ENCODE data around the gene SLC7A5. TPM values are rescaled to one million over a fixed set of nuclear protein-coding genes. Genes with fewer than 3 reads are reported as not detected.

SLC7A5 gene
- total RNA-seq, 4 donors from 2014 or later, result 7.0 to 133 (median 19.1) TPM

DNA sequence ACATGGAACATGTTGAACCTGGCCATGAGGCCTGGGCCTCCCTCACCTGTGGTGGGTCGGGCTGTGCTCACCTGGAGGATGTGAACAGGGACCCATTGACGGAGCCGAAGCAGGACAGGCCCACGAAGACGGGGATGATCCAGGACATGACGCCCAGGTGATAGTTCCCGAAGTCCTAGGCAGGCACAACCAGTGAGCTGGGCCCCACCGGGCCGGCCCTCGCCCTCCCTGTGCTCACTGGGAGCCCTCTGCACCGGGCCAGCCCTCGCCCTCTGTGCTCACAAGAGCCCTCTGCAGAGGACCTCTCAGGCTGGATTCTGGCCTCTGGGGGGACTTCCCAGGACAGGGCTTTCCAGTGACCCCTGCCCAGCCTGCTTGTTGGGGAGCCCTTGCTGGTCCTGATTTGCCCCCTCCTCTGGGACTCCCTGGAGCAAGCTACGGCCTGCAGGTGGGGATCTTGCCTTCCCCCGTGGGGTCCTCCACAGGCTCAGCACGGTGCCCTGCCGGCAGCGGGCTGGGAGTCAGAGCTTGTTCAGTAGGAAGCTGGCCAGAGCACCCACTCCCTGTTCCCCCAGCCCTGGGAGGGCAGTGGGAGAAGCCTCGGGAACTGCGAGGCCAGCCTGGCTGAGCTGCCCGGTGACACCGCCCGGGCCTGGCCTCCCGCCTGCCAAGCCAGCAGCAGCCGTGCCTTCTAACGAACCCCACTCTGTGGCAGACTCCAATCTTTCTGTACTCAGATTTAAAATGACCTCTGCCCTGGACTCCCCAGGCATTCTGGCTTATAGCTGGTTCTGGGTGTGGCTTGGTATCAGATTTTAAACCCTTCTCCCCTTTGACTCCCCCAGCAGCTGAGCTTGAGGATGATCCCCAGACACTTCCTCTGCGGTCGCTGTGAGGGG, 30.4 kb downstream of the SLC7A5 start:
- ATAC-seq (no peak), DNase-seq (no peak)
- Histone ChIP-seq H3K27ac (no peak overlapping the region), H3K4me3 (no peak overlapping the region), H3K36me3 (peaks cover 0 to 76% of the 10 kb centered on the region in 2 donors), H3K4me1 (peaks cover 0 to 7% of the 10 kb centered on the region in 2 donors), H3K27me3 (no peaks in the 10 kb centered on the region), H3K9me3 (no peaks in the 10 kb centered on the region)
- in situ Hi-C loops (cut with MboI; ENCODE audit: low sequenced_read_pairs in 4 of 4) (no loop called here), intact Hi-C loops (cut with DNase I; ENCODE audit: low total_unique reads) (no loop called here)
- TF ChIP-seq POLR2A (IDR thresholded peaks at IDR 0.05) (no peak), CTCF (IDR thresholded peaks at IDR 0.05 in 4 of 5, conservative IDR thresholded peaks at IDR 0.05 in 1 of 5) (no peak)

DNA sequence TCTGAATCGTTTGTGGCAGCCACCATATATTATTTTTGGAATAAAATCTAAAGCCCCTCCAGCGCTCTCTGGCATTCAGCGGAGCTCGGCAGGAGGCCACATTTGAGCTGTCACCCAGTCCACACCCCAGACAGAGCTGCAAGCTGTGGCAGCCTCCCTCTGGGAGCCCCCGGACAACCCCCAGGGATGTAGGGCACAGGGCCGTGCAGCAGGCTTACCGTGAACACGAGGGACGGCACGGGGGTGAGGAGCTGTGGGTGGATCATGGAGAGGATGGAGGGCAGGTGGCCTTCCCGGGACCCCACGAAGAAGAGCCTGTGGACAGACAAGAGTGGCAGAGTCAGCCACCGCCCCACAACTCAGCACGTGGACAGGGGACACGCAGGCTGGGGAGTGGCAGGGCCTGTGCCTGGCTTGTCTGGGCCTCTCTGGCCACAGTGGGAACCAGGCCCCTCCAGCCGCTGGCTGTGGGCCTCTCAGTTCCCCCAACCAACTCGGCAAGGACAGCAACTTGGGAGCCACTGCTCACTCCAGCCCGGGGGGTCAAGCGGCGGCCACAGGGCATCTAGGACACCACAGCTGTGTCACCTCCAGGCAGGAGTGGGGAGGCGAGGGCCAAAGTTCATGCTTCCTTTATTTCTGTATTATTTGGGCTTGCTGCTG, 31.5 kb downstream of the SLC7A5 start:
- DNase-seq (no peak), ATAC-seq (no peak)
- peak overlapping the region in 1 of 4 donors; percentile 41 for H3K27ac ChIP-seq
- TF ChIP-seq CTCF (IDR thresholded peaks at IDR 0.05 in 4 of 5, conservative IDR thresholded peaks at IDR 0.05 in 1 of 5) (no peak), POLR2A (IDR thresholded peaks at IDR 0.05) (no peak)
- peaks cover 0 to 87% of the 10 kb centered on the region in 2 donors for H3K36me3 ChIP-seq
- intact Hi-C loops (cut with DNase I; ENCODE audit: low total_unique reads) (loop anchor here (1.0 kb wide), 1 partner anchor 11 kb away; no protein-coding TSS in a partner anchor), in situ Hi-C loops (cut with MboI; ENCODE audit: low sequenced_read_pairs in 4 of 4) (no loop called here)
- no peaks in the 10 kb centered on the region for H3K9me3 ChIP-seq
- no peaks in the 10 kb centered on the region for H3K27me3 ChIP-seq
- no peak overlapping the region for H3K4me3 ChIP-seq
- peaks cover 0 to 7% of the 10 kb centered on the region in 2 donors for H3K4me1 ChIP-seq

DNA sequence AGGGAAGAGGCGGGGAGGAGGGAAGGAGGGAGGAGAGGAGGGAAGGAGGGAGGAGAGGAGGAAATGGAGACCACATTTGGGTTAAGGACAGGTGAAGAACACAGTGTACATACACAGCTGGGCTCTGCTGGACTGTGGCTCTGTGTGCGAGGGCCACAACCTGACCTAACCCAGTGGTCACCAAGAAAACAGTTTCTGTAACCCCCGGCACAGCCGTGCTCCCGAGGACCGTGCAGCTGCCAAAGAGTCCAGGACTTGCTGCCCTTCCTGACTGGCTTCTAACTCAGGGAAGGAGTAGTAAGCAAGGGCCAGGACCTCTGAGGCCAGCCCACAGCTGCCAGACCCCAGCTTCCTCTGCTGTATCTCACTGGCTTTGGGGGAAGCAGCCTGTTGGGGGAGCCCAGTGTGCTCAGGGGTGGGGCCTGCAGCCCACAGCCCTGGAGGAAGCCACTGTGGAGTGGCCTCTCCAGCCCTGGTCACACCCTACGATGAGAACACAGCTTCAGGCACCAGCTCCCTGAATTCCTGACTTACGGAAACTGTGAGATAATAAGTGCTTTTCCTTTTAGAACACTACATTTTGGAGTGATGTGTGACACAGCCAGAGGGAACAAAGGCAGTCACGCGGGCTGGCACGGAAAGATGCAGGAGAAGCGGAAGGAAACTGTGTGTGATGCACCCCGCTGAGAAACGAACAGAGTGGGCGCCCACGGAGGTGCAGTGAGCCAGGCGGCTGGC, 32.3 kb downstream of the SLC7A5 start:
- Histone ChIP-seq H3K4me1 (peaks cover 0 to 7% of the 10 kb centered on the region in 2 donors), H3K27ac (peak overlapping the region in 1 of 4 donors; percentile 41), H3K4me3 (no peak overlapping the region), H3K27me3 (no peaks in the 10 kb centered on the region), H3K36me3 (peaks cover 0 to 94% of the 10 kb centered on the region in 2 donors), H3K9me3 (no peaks in the 10 kb centered on the region)
- intact Hi-C loops (cut with DNase I; ENCODE audit: low total_unique reads) (loop anchor here (1.0 kb wide), 1 partner anchor 11 kb away; no protein-coding TSS in a partner anchor), in situ Hi-C loops (cut with MboI; ENCODE audit: low sequenced_read_pairs in 4 of 4) (no loop called here)
- TF ChIP-seq POLR2A (IDR thresholded peaks at IDR 0.05), result no peak
- TF ChIP-seq CTCF (IDR thresholded peaks at IDR 0.05 in 4 of 5, conservative IDR thresholded peaks at IDR 0.05 in 1 of 5), result no peak
- DNase-seq, result no peak
- no peak for ATAC-seq

GRCh38 chr16:87836346-87836843, 32.9 kb downstream of the SLC7A5 start:
- no peak overlapping the region for H3K27ac ChIP-seq
- no peaks in the 10 kb centered on the region for H3K9me3 ChIP-seq
- H3K4me3 ChIP-seq, result no peak overlapping the region
- peaks cover 0 to 7% of the 10 kb centered on the region in 2 donors for H3K4me1 ChIP-seq
- in situ Hi-C loops (cut with MboI; ENCODE audit: low sequenced_read_pairs in 4 of 4), result no loop called here
- no peak for DNase-seq
- TF ChIP-seq POLR2A (IDR thresholded peaks at IDR 0.05) (no peak), CTCF (IDR thresholded peaks at IDR 0.05 in 4 of 5, conservative IDR thresholded peaks at IDR 0.05 in 1 of 5) (no peak)
- no peaks in the 10 kb centered on the region for H3K27me3 ChIP-seq
- peaks cover 0 to 95% of the 10 kb centered on the region in 2 donors for H3K36me3 ChIP-seq
- ATAC-seq, result no peak
- intact Hi-C loops (cut with DNase I; ENCODE audit: low total_unique reads), result no loop called here
